Heart left ventricle (tissue), 13 donors: ENCODE data around the gene GRIK1.

ENCODE experiments used
- POLR2A ChIP-seq, 2 donors: fragments of 450-650 bp; IDR thresholded peaks; one replicate each; pipeline ENCODE4 v1.6.1; 2017; ENCODE audit warnings: antibody characterized with exemption in 2 of 2, mild to moderate bottlenecking in 2 of 2, moderate library complexity in 2 of 2
- TF ChIP-seq, protein P1 (sequence below), 12 donors: fragments of 200-600 bp; sonication (generic) in 4 of 12; IDR thresholded peaks; one replicate each; pipeline versions ENCODE4 v1.5.0 to v1.8.0; 2018 to 2022; ENCODE audit warnings: antibody characterized with exemption in 12 of 12, mild to moderate bottlenecking in 5 of 12
- donor health status: ischemic (EF 13 %, LVEDD 7.1; RV severe dilation, severe dysfunction).
- donor health status: DM: no; HTN: yes; CAD: no.
- donor health status: DM: no; HTN: no; CAD: no.
- donor health status: ischemic (EF 25% LVEDD 6.9; RV normal size, moderate dysfunction).
- donor health status: ischemic (EF 25% LVEDD 5.7; RV mildly dilated, moderate dysfunction).
- donor health status: ischemic (EF 35%, LVEDD 5.7; RV mildly dilated, moderate dysfunction).
- donor health status: nonischemic (EF 11% LVEDD 7.7; RV severe dilation, severe dysfunction).
- donor health status: DM: yes; HTN: yes; CAD: no.
- donor health status: PGD.
- donor health status: ischemic (EF 29% LVEDD 5.4; RV normal size, mild dysfunction).
- donor health status: nonischemic (EF 23%, LVEDD 6.1; RV moderate dilation, normal function).

DNA sequence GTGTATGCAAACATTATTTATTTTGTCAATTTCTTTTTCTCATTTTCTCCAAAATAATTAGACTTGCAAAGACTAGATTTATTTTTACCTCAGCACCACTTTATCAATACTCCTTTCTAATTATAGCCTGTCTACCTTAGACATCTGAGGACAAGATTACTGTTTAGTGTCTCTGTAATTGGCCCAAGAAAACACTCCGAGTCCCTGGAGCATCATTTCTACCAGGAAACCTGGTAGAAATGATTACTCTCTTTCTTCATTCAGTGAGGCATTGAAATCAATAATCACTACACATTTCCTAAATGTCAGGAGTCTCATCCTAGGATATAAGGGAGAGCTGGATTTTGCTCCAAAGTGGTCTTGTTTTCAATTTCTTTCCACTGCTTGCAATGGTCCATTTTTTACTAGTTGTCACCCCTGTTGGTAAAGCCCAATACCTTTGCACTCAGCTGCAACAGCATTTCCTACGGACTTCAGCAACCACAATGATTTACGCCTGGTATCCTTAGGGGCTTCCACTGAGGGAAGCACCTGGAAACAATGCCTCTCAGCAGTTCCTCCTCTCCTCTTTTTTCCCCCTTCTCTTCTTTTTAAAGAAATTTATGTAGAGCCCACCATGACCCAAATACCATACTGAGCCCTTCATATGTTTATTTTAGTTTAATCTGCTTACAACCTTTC, 64.6 kb downstream of the GRIK1 start:
- TF ChIP-seq, protein P1, sequence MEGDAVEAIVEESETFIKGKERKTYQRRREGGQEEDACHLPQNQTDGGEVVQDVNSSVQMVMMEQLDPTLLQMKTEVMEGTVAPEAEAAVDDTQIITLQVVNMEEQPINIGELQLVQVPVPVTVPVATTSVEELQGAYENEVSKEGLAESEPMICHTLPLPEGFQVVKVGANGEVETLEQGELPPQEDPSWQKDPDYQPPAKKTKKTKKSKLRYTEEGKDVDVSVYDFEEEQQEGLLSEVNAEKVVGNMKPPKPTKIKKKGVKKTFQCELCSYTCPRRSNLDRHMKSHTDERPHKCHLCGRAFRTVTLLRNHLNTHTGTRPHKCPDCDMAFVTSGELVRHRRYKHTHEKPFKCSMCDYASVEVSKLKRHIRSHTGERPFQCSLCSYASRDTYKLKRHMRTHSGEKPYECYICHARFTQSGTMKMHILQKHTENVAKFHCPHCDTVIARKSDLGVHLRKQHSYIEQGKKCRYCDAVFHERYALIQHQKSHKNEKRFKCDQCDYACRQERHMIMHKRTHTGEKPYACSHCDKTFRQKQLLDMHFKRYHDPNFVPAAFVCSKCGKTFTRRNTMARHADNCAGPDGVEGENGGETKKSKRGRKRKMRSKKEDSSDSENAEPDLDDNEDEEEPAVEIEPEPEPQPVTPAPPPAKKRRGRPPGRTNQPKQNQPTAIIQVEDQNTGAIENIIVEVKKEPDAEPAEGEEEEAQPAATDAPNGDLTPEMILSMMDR (IDR thresholded peaks at IDR 0.05): no peak
- no peak for TF ChIP-seq POLR2A (IDR thresholded peaks at IDR 0.05)
